HG03442 (cell line): ENCODE results near the gene POLN.

Experiments
- ATAC-seq: cut with Tn5 transposase; IDR thresholded peaks from one replicate; pipeline ENCODE4 v1.9.1; 2021; ENCODE audit warnings: mild to moderate bottlenecking, moderate library complexity; ENCODE audit not compliant: unreplicated experiment

POLN gene

DNA sequence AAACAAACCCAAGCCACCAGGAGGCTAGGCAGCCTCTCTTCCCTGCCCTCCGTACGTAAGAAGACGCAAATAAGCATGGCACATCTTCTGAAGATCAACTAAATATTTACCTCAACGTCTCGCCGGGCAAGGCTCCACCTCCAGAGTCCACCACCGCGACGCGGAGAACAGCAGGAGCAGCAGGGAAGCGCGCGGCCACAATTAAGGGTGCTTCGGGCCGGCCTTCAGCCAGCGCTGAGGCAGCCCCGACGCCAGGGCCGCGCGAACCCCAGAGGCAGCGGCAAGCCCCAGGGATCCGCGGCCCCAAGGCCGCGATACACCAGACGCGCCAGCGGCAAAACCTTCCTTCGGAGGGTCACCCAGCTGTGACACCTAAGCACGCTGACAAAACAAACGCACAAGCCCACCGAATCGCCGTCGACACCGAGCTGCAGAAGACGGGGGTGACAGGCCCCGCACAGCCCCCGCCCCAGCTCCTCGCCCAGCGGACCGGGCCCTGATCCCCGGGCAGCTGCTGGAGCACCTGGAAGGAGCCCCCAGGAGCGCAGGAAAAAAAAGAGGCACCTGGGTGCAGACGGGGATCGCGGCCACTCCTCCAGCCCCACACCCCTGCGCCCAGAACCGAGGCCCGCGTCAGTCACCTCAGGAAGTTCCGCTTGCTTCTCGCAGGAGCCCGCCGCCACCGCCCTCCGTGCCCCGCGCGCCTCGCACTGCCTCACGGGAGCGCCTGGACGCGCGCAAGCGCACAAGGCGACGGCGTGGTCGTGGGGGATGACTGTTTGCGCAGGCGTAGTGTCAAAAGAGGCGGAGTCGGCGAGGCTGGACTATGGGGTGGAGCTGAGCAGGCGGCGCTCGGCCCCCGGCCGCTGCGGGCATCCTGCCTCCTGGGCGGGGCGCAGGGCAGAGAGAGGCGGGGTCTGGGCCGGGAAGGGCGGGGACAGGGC is at the start of gene POLN, which contains the start of gene HAUS3:
Gene POLN (minus strand): TSS at position 712 of the 944 bp plus-strand sequence. CDS start 12,890 bp downstream, outside the sequence.
Gene HAUS3 (minus strand): TSS at position 712 of the 944 bp plus-strand sequence. CDS start 1,175 bp downstream, outside the sequence.
- ATAC-seq, result peak; percentile 90

DNA sequence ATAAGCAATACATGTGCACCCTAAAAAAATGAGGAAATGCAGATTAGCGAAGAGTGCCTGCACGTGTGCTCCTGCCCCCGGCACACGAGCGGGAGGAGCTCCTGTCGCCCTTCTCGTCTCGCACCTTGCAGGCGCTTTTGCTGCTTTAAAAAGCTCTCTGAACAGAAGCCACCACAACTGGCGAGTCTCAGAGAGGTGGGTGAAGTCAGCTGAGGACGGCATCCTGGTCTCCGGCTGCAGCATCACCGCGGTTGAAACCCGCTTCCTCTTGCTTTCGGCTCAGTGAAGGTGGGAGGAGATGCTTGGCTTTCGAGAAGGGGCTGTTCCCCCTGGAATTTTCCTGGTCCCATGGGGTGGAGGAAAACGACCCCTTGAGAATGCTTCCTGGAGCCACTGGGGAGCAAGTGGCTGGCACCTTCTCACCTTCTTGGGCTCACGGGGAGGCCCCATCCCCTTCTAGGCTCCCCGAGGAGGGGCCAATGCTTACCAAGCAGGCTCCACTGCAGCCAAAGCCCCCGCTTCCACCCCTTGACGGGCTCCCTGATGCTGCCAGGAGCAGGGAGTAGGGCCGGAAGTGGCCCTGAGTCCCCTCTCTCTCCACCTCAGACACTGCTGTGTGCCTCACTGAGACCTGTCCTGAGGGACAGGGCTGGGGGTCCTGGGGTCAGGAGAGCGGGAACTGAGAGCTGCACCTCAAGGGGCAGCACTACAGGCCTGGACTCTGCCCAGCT is 49.2 kb upstream of the POLN start:
- ATAC-seq, result no peak

- ATAC-seq, result no peak
Measured at GRCh38 chr4:2290488-2290887, 48.6 kb upstream of the POLN start.

DNA sequence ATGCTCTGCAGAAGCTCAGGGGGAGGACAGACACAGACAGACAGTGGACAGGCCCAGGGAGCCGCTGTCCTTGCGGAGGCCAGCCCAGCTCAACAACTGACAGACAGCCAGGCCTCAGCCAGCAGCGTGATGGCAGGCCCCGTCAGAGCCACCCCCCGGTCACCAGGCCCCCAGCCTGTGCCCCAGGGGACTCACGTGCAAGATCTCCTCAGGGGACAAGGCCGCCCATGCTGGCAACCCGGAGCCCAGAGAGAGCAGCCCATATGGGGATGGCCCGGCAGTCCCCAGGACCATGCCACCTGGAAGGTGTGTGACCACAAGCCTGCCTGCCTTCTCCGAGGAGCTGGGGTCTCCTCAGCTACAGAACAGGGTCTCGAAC is 48.0 kb upstream of the POLN start:
- no peak for ATAC-seq

DNA sequence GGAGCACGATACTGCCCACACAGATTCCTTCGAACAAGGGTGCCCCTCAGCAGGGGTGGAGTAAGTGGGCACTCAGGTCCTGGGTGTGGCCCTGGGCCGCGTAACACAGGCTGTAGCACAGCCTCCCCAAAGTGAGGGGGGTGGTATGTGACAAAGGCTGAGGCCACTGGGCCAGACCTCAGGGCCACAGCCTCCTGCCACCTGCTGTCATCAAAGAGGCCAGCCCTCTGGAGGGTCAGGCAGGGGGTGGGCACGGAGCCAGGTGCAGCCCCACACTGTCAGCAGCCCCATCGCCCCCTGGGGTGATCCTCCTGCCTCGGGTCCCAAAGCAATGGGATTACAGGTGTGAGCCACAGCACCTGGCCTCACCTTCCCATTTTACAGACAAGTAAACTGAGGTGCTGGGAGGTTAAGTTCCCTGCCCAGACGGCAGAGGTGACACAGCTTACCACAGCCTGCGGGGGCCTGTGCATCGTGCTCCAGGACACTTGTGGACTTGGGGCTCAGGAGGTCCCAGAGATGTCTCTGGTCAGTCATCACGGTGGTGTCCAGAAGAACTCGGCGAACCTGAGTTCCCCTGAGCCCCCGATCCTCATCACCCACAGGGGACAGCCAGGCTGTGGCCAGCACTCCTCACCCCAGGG is 47.5 kb upstream of the POLN start:
- ATAC-seq, result no peak

DNA sequence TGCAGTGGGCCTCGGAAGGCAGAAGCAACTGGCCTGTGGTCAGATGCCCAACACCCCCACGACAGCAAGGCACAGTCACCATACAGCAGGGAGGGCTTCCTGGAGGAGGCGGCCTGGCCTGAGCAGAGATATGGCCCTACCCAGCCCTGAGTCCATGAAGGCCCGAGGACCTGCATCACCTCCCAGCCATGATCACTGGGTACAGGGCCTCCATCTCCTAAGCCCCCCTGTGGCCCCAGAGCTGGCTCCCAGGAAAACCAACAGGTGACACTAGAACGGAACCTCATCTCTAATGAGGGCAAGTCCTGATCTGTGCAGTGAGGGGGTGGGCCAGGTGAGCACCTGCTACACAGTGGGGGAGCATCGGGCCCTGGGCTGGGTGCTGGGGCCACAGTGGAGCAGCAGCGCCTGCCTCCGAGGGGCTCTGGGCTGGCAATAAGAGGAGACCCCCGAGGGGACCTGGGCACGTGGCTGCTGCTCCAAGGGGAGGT is 46.2 kb upstream of the POLN start:
- no peak for ATAC-seq

DNA sequence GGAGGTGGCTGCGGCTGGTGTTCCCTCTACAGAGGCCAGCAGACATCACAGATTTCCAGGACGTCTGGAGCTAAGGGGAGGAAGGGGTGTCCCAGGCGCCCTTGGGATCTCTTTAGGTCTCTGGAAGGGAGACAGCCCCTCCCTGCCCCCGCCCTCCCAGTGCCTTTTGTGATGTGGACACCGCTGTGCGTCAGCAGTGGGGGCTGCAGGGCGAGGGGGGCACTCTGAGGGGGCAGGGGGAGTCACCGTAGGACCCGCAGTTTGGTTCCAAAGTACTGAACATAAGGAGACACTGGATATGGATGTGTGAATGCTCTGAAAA is 45.6 kb upstream of the POLN start:
- no peak for ATAC-seq

GRCh38 chr4:2286904-2287593 is 45.1 kb upstream of the POLN start:
- ATAC-seq, result no peak

DNA sequence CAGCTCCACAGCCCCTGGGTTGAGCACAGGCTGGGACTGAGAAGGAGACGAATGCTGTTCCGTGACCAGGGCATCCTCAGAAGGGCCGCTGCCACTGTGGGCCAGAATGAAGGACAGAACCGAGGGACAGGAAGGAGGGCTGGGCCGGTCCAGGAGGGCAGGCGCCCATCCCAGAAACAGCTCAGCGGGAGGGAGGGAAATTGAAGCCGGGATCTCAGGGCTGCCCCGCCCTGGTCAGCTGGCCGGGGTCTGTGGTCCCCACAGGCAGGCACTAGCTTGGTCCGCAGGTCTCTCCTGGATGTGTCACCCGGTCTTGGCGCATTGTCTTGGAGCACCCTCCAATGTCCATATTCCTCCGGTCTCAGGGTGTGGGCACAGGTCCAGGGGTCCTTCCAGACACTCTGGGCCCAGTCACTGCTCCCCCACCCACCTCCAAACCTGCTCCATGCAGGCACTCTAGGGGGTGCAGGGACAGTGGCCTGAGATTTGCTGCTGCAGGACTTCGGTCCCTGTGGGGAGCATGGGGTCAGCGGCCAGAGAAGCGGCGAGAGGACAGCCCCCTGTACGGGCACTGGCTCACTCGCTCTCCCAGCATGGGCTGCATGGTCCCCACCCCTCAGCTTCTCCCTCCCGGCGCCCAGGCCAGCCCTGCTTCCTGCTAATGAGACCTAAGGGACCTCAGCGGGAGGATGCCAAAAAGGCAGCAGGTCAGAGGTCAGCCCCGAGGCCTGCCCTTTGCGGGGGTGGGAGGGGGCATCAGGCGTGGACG is 43.9 kb upstream of the POLN start:
- no peak for ATAC-seq

- ATAC-seq, result no peak
Measured at GRCh38 chr4:2284934-2285612, 43.2 kb upstream of the POLN start.

DNA sequence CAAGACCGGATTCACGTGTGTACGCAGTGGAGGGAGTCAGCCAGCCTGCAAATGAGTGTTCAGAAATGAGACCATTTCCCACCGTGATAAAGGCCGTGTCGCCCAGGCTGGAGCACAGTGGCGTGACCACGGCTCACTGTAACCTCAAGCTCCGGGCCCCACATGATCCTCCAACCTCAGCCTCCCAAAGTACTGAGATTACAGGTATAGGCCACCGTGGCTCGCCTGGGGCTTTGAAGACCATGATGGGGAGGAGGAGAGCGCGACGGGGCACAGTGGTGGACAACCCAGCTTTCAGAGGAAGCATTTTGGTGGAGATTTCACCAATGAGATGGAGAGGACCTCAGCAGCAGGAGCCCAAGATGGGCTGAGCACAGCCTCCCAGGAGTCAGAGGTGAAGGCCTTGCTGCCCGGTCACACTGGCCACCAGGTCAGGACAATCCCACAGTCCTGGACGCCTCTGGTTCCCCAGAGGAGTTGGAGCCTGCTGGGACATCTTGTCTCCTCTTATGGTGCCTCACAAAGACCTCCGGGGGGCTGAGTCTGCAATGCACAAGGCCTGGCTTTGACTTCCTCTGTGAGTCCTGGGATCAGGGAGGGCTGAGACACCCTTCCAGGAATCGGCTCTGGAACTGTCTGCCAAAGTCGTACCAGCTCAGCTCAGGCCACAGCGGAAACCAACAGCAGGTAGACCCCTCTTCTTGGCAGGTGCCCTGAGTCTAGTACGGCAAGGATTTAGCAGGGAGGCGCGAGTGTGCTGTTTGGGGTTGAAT is 42.4 kb upstream of the POLN start:
- no peak for ATAC-seq

DNA sequence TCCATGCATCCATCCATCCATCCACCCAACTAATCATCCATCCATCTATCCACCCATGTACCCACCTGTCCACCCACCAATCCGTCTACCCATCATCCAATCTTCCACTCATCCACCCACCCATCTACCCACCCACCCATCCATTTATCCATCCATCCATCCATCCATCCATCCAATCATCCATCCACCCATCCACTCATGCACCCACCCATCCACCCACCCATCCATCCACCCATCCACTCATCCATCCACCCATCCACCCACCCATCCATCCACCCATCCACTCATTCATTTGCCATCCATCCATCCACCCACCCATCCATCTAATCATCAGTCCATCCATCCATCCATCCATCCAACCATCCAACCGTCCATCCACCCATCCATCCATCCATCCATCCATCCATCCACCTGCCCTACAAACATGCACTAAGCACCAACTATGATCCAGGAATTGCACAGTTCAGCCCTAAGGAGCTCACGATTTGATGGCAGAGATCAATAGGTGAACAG is 41.3 kb upstream of the POLN start:
- ATAC-seq, result no peak

- no peak for ATAC-seq
Measured at GRCh38 chr4:2281575-2282343, 39.8 kb upstream of the POLN start.

GRCh38 chr4:2280531-2281300 is 38.8 kb upstream of the POLN start:
- ATAC-seq, result no peak

GRCh38 chr4:2277956-2278355 is 36.0 kb upstream of the POLN start:
- no peak for ATAC-seq

- ATAC-seq, result no peak
Measured at GRCh38 chr4:2276581-2277325, 34.8 kb upstream of the POLN start.
